Keratinocyte (primary cell): Measurements from ENCODE around the gene PYCR2. TPM values are rescaled to one million over a fixed set of nuclear protein-coding genes. Genes with fewer than 3 reads are reported as not detected.
A peak's percentile ranks its signal among the peaks of the same experiment; 100 is the strongest.

Experiments
- DNase-seq: peaks from one replicate; pipeline ENCODE4 v3.0.0-alpha.2; 2011; ENCODE audit warnings: low read depth, missing footprints, low spot score
- FAIRE-seq: peaks from 2 replicates; lab custom pipeline; 2011; peaks lifted over from hg19 to GRCh38; lab: Jason Lieb, UNC
- H2AFZ ChIP-seq: 2 replicates; pipeline ENCODE4 v1.6.0; 2012; ENCODE audit warnings: low read length, control low read depth, inconsistent platforms; ENCODE audit not compliant: control insufficient read depth
- H3K27ac ChIP-seq: 2 replicates; pipeline ENCODE4 v1.5.1; 2011; ENCODE audit warnings: low read length; ENCODE audit not compliant: control insufficient read depth, insufficient read depth
- H3K27me3 ChIP-seq: 3 replicates; pipeline ENCODE4 v1.6.0; 2011; ENCODE audit warnings: low read length; ENCODE audit not compliant: control insufficient read depth, insufficient read depth; ENCODE audit errors: extremely low read depth
- H3K36me3 ChIP-seq, 2 experiments: 2 replicates in 1 of 2; 3 replicates in 1 of 2; pipeline ENCODE4 v1.5.1; 2011; ENCODE audit warnings: low read length in 2 of 2, mild to moderate bottlenecking in 1 of 2; ENCODE audit not compliant: control insufficient read depth in 2 of 2, insufficient read depth in 2 of 2; ENCODE audit errors: extremely low read depth in 1 of 2
- H3K4me1 ChIP-seq: 3 replicates; pipeline ENCODE4 v1.5.1; 2011; ENCODE audit warnings: low read length; ENCODE audit not compliant: control insufficient read depth, insufficient read depth; ENCODE audit errors: extremely low read depth
- H3K4me2 ChIP-seq: 3 replicates; pipeline ENCODE4 v1.6.0; 2011; ENCODE audit warnings: low read depth, low read length; ENCODE audit not compliant: control insufficient read depth, insufficient read depth; ENCODE audit errors: extremely low read depth
- H3K4me3 ChIP-seq, 3 experiments: fragments of 200-600 bp in 1 of 3; sonication (generic) in 1 of 3; 2 replicates in 2 of 3; 3 replicates in 1 of 3; pipeline ENCODE4 v1.5.1; 2011 to 2016; ENCODE audit warnings: low read length in 3 of 3, mild to moderate bottlenecking in 3 of 3, control low read depth in 2 of 3, inconsistent platforms in 1 of 3, low read depth in 1 of 3, mixed read lengths in 1 of 3, mixed run types in 1 of 3, moderate library complexity in 1 of 3; ENCODE audit not compliant: control insufficient read depth in 2 of 3, insufficient read depth in 2 of 3; ENCODE audit errors: extremely low read depth in 1 of 3
- H3K79me2 ChIP-seq: 2 replicates; pipeline ENCODE4 v1.6.0; 2012; ENCODE audit warnings: low read length; ENCODE audit not compliant: control insufficient read depth, insufficient read depth
- H3K9ac ChIP-seq: 3 replicates; pipeline ENCODE4 v1.6.0; 2011; ENCODE audit warnings: low read length; ENCODE audit not compliant: control insufficient read depth, insufficient read depth; ENCODE audit errors: extremely low read depth
- H3K9me1 ChIP-seq: 3 replicates; pipeline ENCODE4 v1.6.0; 2011; ENCODE audit warnings: low read length; ENCODE audit not compliant: control insufficient read depth, insufficient read depth; ENCODE audit errors: extremely low read depth
- H3K9me3 ChIP-seq: 2 replicates; pipeline ENCODE4 v1.5.1; 2012; ENCODE audit warnings: low read depth, low read length; ENCODE audit not compliant: control insufficient read depth
- H4K20me1 ChIP-seq: 3 replicates; pipeline ENCODE4 v1.6.0; 2011; ENCODE audit warnings: low read length; ENCODE audit not compliant: control insufficient read depth, insufficient read depth; ENCODE audit errors: extremely low read depth
- EZH2 ChIP-seq: IDR thresholded peaks from one replicate; pipeline ENCODE4 v1.6.1; 2012; ENCODE audit warnings: inconsistent platforms, mild to moderate bottlenecking, low read length, moderate library complexity
- dilution Hi-C: fragments of 300-500 bp; cut with MboI; formaldehyde crosslinking; loops from one replicate; pipeline ENCODE4 v1.7.0; 2020; ENCODE audit warnings: low sequenced_read_pairs; ENCODE audit not compliant: extremely low pct_ligation_motif_present
- polyA plus RNA-seq, 5 experiments: library from polyadenylated mRNA; depleted of rRNA in 3 of 5; stranded (reverse) in 3 of 5; stranded (forward) in 1 of 5; unstranded in 1 of 5; fragments of >200 nt; gene quantifications; 1 replicate in 1 of 5; 2 replicates in 3 of 5; 3 replicates in 1 of 5; pipeline versions ENCODE4 v1.2.1 to v1.2.3, GENCODE V29; 2011 to 2012; ENCODE audit warnings: missing spikeins in 2 of 5, low read depth in 1 of 5, low replicate concordance in 1 of 5
- TF ChIP-seq, protein P1 (sequence below), 3 experiments: IDR thresholded peaks in 1 of 3; conservative IDR thresholded peaks in 1 of 3; optimal IDR thresholded peaks in 1 of 3; 2 replicates in 2 of 3; 3 replicates in 1 of 3; pipeline versions ENCODE3 to v1.5.1; 2011; ENCODE audit warnings: low read length in 3 of 3, mild to moderate bottlenecking in 3 of 3, moderate library complexity in 2 of 3, control low read depth in 1 of 3, inconsistent platforms in 1 of 3; ENCODE audit not compliant: insufficient read depth in 2 of 3; ENCODE audit errors: extremely low read depth in 1 of 3

Gene PYCR2
- polyA plus RNA-seq, 1 donor (not counting 4 experiments of a cell fraction or from before 2014, with no cell fraction given), result 45.5 TPM

DNA sequence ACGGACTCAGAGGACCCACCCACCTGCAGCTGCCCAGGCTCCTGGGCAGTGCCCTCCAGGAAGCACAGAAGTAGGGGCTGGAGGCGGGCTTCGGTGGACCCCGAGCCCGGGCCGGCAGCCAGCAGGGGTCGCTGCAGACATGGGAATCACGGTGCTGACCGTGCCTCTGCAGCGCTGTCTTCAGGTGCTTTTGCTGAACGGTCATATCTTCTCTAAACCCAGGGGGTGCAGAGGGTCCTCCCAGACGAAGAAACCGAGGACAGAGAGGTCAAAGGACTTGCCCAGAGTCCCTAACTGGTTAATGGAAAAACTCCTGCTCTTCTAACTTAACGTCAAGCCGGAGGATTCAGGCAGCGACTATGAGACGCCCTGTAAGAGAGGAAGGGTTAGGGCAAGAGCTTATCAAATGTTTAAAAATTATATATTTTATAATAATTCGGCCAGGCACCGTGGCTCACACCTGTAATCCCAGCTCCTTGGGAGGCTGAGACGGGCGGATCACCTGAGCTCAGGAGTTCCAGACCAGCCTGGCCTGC lies 38.5 kb upstream of the PYCR2 start:
- DNase-seq (no peak), FAIRE-seq (no peak)
- no peak overlapping the region for H2AFZ ChIP-seq
- H3K9ac ChIP-seq, result no peak overlapping the region
- TF ChIP-seq, protein P1, sequence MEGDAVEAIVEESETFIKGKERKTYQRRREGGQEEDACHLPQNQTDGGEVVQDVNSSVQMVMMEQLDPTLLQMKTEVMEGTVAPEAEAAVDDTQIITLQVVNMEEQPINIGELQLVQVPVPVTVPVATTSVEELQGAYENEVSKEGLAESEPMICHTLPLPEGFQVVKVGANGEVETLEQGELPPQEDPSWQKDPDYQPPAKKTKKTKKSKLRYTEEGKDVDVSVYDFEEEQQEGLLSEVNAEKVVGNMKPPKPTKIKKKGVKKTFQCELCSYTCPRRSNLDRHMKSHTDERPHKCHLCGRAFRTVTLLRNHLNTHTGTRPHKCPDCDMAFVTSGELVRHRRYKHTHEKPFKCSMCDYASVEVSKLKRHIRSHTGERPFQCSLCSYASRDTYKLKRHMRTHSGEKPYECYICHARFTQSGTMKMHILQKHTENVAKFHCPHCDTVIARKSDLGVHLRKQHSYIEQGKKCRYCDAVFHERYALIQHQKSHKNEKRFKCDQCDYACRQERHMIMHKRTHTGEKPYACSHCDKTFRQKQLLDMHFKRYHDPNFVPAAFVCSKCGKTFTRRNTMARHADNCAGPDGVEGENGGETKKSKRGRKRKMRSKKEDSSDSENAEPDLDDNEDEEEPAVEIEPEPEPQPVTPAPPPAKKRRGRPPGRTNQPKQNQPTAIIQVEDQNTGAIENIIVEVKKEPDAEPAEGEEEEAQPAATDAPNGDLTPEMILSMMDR (optimal IDR thresholded peaks at IDR 0.05 in 1 of 3, IDR thresholded peaks at IDR 0.05 in 1 of 3, conservative IDR thresholded peaks at IDR 0.05 in 1 of 3; ENCODE audit: extremely low read depth in 1 of 3, insufficient read depth in 2 of 3, low read length in 3 of 3), result peak in 2 of 3 experiments; percentile 39
- TF ChIP-seq EZH2, result no peak
- no peaks in the 10 kb centered on the region for H3K4me1 ChIP-seq
- no peaks in the 10 kb centered on the region for H3K36me3 ChIP-seq
- H3K4me2 ChIP-seq, result no peak overlapping the region
- dilution Hi-C loops, result no loop called here
- H3K27me3 ChIP-seq, result peaks cover 5% of the 10 kb centered on the region
- no peak overlapping the region for H3K27ac ChIP-seq
- H3K9me3 ChIP-seq, result no peaks in the 10 kb centered on the region
- no peaks in the 10 kb centered on the region for H3K9me1 ChIP-seq
- H3K4me3 ChIP-seq, result no peak overlapping the region
- H3K79me2 ChIP-seq, result no peaks in the 10 kb centered on the region
- H4K20me1 ChIP-seq, result no peaks in the 10 kb centered on the region

DNA sequence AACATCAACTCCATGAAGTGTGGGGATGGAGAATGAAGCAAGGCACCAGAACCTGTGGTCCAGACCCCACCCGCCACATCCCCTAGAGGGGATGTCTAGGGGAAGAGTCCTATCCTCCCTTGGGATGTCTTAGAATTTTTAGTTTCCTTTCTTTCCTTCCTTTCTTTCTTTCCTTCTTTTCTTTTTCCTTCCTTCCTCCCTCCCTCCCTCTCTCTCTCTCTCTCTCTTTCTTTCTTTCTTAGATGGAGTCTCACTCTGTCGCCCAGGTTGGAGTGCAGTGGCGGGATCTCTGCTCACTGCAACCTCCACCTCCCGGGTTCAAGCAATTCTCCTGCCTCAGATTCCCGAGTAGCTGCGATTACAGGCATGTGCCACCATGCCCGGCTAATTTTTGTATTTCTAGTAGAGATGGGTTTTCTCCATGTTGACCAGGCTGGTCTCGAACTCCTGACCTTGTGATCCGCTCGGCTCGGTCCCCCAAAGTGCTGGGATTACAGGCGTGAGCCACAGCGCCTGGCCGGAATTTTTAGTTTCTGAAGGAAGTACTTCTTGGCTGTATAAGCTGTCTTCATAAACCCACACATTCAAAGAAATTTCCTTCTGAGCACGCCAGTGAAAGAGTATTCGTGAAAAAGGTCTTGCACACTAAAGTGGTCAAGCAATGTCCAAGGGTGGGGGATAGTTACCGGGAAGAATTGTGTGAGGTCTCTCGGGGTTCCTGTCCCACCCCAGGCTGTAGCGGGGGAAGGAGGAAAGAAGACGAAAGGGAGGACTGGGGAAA lies 37.8 kb upstream of the PYCR2 start:
- Histone ChIP-seq H3K9me3 (no peaks in the 10 kb centered on the region), H3K9me1 (no peaks in the 10 kb centered on the region), H3K27ac (no peak overlapping the region), H3K79me2 (no peaks in the 10 kb centered on the region), H3K36me3 (no peaks in the 10 kb centered on the region), H3K4me3 (no peak overlapping the region), H4K20me1 (no peaks in the 10 kb centered on the region), H3K4me2 (no peak overlapping the region), H3K9ac (no peak overlapping the region), H2AFZ (no peak overlapping the region), H3K27me3 (peaks cover 5% of the 10 kb centered on the region), H3K4me1 (no peaks in the 10 kb centered on the region)
- dilution Hi-C loops, result no loop called here
- no peak for FAIRE-seq
- no peak for DNase-seq
- TF ChIP-seq EZH2, result no peak
- TF ChIP-seq, protein P1 (optimal IDR thresholded peaks at IDR 0.05 in 1 of 3, IDR thresholded peaks at IDR 0.05 in 1 of 3, conservative IDR thresholded peaks at IDR 0.05 in 1 of 3; ENCODE audit: extremely low read depth in 1 of 3, insufficient read depth in 2 of 3, low read length in 3 of 3), result no peak
